ENCODE measurements around the gene CIAPIN1.

Gene CIAPIN1

DNA sequence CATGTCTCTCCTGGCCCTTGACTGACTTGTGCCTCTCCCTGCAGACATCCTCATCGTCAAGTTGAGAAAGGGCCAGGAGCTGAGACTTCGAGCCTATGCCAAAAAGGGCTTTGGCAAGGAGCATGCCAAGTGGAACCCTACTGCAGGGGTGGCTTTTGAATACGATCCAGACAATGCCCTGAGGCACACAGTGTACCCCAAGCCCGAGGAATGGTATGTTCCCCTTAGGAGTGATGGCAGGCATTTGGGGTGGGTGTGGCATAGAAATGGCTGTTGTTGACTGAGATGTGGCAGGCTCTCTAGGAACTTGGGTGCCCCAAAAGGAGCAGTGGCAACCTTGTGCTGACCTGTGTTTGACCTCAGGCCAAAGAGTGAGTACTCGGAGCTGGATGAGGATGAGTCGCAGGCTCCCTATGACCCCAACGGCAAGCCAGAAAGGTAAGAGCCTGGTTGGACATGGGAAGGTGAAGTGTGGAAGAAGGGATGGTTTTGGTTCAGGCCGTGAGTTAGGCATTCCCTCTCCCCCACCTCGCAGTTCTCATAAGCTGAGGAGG lies 22.8 kb upstream of the CIAPIN1 start:
- peaks cover 68% of the 10 kb centered on the region for H3K36me3 Mint-ChIP-seq (ENCODE audit: low read depth)
- no peak overlapping the region for H3K4me3 Mint-ChIP-seq
- H3K9me3 Mint-ChIP-seq = no peaks in the 10 kb centered on the region
- no peaks in the 10 kb centered on the region for H3K27me3 Mint-ChIP-seq (ENCODE audit: low read depth)
- TF ChIP-seq, protein P1, sequence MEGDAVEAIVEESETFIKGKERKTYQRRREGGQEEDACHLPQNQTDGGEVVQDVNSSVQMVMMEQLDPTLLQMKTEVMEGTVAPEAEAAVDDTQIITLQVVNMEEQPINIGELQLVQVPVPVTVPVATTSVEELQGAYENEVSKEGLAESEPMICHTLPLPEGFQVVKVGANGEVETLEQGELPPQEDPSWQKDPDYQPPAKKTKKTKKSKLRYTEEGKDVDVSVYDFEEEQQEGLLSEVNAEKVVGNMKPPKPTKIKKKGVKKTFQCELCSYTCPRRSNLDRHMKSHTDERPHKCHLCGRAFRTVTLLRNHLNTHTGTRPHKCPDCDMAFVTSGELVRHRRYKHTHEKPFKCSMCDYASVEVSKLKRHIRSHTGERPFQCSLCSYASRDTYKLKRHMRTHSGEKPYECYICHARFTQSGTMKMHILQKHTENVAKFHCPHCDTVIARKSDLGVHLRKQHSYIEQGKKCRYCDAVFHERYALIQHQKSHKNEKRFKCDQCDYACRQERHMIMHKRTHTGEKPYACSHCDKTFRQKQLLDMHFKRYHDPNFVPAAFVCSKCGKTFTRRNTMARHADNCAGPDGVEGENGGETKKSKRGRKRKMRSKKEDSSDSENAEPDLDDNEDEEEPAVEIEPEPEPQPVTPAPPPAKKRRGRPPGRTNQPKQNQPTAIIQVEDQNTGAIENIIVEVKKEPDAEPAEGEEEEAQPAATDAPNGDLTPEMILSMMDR (IDR thresholded peaks at IDR 0.05; ENCODE audit: unreplicated experiment in 3 of 3) = no peak
- peaks cover 7% of the 10 kb centered on the region for H3K4me1 Mint-ChIP-seq
- H3K27ac Mint-ChIP-seq = peak overlapping the region in 1 of 3 experiments; percentile 68

DNA sequence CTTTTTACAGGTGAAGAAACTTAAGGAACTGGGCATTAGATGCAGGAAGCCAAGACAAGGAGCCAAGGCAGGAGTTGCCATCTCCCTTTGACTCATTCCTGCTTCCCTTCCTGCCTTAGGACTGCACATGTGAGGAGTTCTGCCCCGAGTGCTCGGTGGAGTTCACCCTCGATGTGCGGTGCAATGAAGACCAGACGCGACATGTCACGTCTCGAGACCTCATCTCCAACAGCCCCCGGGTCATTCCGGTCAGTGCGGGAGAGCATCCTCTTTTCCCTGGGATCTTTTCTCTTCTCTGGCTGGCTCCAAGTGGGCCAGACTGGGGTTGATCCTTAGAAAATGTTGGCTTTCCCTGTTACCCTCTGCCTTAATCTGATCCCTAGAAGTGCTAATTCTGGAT lies 21.9 kb upstream of the CIAPIN1 start:
- H3K36me3 Mint-ChIP-seq (ENCODE audit: low read depth) = peaks cover 73% of the 10 kb centered on the region
- no peaks in the 10 kb centered on the region for H3K9me3 Mint-ChIP-seq

DNA sequence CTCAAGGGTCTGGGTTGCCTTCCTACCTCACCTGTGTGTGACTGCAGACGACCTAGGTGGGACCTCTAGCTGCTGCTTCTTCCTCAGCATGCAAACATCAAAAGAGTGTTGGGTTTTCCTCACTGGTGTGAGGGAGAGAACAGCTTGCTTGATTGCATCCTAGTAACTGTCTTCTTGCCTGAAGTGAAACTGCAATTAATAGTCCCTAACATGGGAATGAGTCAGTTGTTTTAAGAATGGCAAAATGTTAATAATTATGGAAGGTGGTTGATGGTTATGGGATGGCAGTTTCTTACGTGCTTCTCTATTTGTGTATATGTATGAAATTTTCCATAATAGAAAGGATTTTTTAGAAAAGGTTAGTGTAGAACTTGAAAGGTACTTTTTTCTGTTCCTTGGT lies 21.2 kb upstream of the CIAPIN1 start:
- H3K4me1 Mint-ChIP-seq = peaks cover 11% of the 10 kb centered on the region
- no peaks in the 10 kb centered on the region for H3K27me3 Mint-ChIP-seq (ENCODE audit: low read depth)
- peak overlapping the region in 2 of 3 experiments; percentile 35 to 39 for H3K27ac Mint-ChIP-seq
- no peak overlapping the region for H3K4me3 Mint-ChIP-seq
- no peaks in the 10 kb centered on the region for H3K9me3 Mint-ChIP-seq
- TF ChIP-seq, protein P1 (IDR thresholded peaks at IDR 0.05; ENCODE audit: unreplicated experiment in 3 of 3) = no peak
- H3K36me3 Mint-ChIP-seq (ENCODE audit: low read depth) = peaks cover 75% of the 10 kb centered on the region

More for the DNA sequence above, 21.9 kb upstream of the CIAPIN1 start:
- no peak overlapping the region for H3K4me3 Mint-ChIP-seq
- peak overlapping the region in 1 of 3 experiments; percentile 35 for H3K27ac Mint-ChIP-seq
- no peaks in the 10 kb centered on the region for H3K27me3 Mint-ChIP-seq (ENCODE audit: low read depth)
- TF ChIP-seq, protein P1 (IDR thresholded peaks at IDR 0.05; ENCODE audit: unreplicated experiment in 3 of 3) = no peak
- peaks cover 9% of the 10 kb centered on the region for H3K4me1 Mint-ChIP-seq

DNA sequence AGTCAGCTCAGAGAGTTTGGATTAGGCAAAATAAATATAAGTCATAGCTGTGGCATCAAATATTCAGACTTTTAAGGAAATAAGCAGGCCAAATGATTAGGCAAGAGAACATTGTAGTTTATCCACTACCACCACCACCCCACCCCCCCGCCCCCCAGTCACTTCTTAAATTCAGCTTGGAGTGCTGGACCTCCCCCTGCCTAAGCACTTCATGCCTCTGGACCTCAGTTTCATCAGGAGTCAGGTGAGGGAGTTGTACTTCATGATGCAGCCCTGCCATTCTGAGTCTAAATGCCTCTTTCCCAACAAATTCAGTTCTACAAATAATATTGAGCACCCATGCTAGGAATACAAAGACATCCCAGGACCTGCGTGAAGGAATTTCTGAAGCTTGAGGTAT lies 17.3 kb upstream of the CIAPIN1 start:
- Mint-ChIP-seq H3K4me1 (peaks cover 9% of the 10 kb centered on the region), H3K36me3 (ENCODE audit: low read depth) (peaks cover 67% of the 10 kb centered on the region), H3K4me3 (peak overlapping the region; percentile 24 to 100 (median 100)), H3K27me3 (ENCODE audit: low read depth) (no peaks in the 10 kb centered on the region), H3K9me3 (no peaks in the 10 kb centered on the region), H3K27ac (no peak overlapping the region)
- TF ChIP-seq, protein P1 (IDR thresholded peaks at IDR 0.05; ENCODE audit: unreplicated experiment in 3 of 3) = no peak

DNA sequence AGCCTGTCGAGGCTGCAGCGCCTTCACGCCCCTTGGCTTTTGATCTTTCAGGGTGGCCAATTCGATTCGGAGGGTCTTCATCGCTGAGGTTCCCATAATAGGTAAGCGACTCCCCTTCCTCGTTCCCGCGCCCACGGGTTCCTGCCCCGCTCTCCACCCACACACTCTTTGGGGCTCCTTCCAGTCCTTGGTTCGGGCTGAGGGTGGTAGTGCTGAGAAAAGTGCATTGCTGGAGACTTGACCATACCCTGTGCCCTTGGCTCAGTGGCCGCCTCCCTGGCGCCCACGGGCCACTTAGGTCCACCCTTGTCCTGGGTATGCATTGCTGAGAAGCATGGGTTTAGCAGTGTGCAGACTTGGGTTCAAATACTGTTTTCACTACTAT lies 15.8 kb upstream of the CIAPIN1 start:
- TF ChIP-seq, protein P1 (IDR thresholded peaks at IDR 0.05; ENCODE audit: unreplicated experiment in 3 of 3) = no peak
- Mint-ChIP-seq H3K9me3 (no peaks in the 10 kb centered on the region), H3K4me1 (peaks cover 9% of the 10 kb centered on the region), H3K27me3 (ENCODE audit: low read depth) (no peaks in the 10 kb centered on the region), H3K36me3 (ENCODE audit: low read depth) (peaks cover 54% of the 10 kb centered on the region), H3K4me3 (peak overlapping the region; percentile 99 to 100 (median 100)), H3K27ac (peak overlapping the region; percentile 84 to 98 (median 86))

Measured in nephron (organoid).